Tibial nerve (tissue), 4 donors: Measurements from ENCODE around the gene WDR75. TPM values are rescaled to one million over a fixed set of nuclear protein-coding genes. Genes with fewer than 3 reads are reported as not detected.

Experiments used
- DNase-seq, 2 donors: peaks; one replicate each; pipeline ENCODE4 v3.0.0-alpha.2; 2019; ENCODE audit warnings: low spot score in 2 of 2
- H3K27ac ChIP-seq, 4 donors: fragments of 200-600 bp; sonication (generic) in 3 of 4; one replicate each; pipeline ENCODE4 v1.5.1; 2017 to 2019; ENCODE audit warnings: mild to moderate bottlenecking in 1 of 4
- H3K27me3 ChIP-seq, 2 donors: fragments of 200-600 bp; sonication (generic) in 1 of 2; one replicate each; pipeline versions ENCODE4 v1.5.1 to v1.6.0; 2017 to 2019
- H3K36me3 ChIP-seq, 3 donors: fragments of 200-600 bp; sonication (generic); one replicate each; pipeline ENCODE4 v1.5.1; 2018 to 2019
- H3K4me1 ChIP-seq, 4 donors: fragments of 200-600 bp; sonication (generic) in 3 of 4; one replicate each; pipeline ENCODE4 v1.5.1; 2017 to 2019
- H3K4me3 ChIP-seq, 4 donors: fragments of 200-600 bp; sonication (generic) in 3 of 4; one replicate each; pipeline ENCODE4 v1.5.1; 2017 to 2019; ENCODE audit warnings: mild to moderate bottlenecking in 1 of 4, moderate library complexity in 1 of 4
- H3K9me3 ChIP-seq, 4 donors: fragments of 200-600 bp; sonication (generic) in 3 of 4; one replicate each; pipeline ENCODE4 v1.5.1; 2017 to 2019
- CTCF ChIP-seq, 5 experiments: fragments of 200-600 bp in 3 of 5; fragments of 450-650 bp in 2 of 5; sonication (generic) in 3 of 5; IDR thresholded peaks; one replicate each; pipeline ENCODE4 v1.5.1; 2016 to 2019; ENCODE audit warnings: antibody characterized with exemption in 5 of 5, mild to moderate bottlenecking in 3 of 5, moderate library complexity in 2 of 5
- EP300 ChIP-seq, 2 donors: sonication (generic); formaldehyde crosslinking; IDR thresholded peaks; one replicate each; pipeline ENCODE4 v1.6.1; 2017; ENCODE audit warnings: antibody characterized with exemption in 2 of 2, mild to moderate bottlenecking in 1 of 2
- POLR2A ChIP-seq, 2 donors: fragments of 450-650 bp; IDR thresholded peaks; one replicate each; pipeline ENCODE4 v1.6.1; 2017; ENCODE audit warnings: antibody characterized with exemption in 2 of 2, mild to moderate bottlenecking in 2 of 2, moderate library complexity in 2 of 2
- WGBS, 2 donors: methylation state at CpG; one replicate each; pipeline ENCODE4 v1.1.5; 2018; 5-methylcytosine and 5-hydroxymethylcytosine counted together
- total RNA-seq, 4 donors: library from RNA; depleted of rRNA; stranded (reverse); fragments of >200 nt; gene quantifications; one replicate each; pipeline ENCODE4 v1.1.0, GENCODE V29; 2016

WDR75 gene
- total RNA-seq, 4 donors from 2014 or later, result 24.1 to 46.0 (median 37.5) TPM

GRCh38 chr2:189440644-189440946 is 679 bp upstream of the WDR75 start:
- no peak for TF ChIP-seq CTCF (IDR thresholded peaks at IDR 0.05)
- no peak for TF ChIP-seq EP300 (IDR thresholded peaks at IDR 0.05)
- no peak for TF ChIP-seq POLR2A (IDR thresholded peaks at IDR 0.05)
- Histone ChIP-seq H3K27ac (peak overlapping the region; percentile 88 to 97 (median 93)), H3K36me3 (peaks cover 0 to 6% (median 0%) of the 10 kb centered on the region in 3 donors), H3K4me3 (peak overlapping the region; percentile 68 to 88 (median 70)), H3K4me1 (peaks cover 0 to 38% (median 13%) of the 10 kb centered on the region in 4 donors), H3K9me3 (no peaks in the 10 kb centered on the region), H3K27me3 (no peaks in the 10 kb centered on the region)
- WGBS, 2 donors, result 0 to 1% methylated on average over 8 of the region's 8 CpGs
- DNase-seq, result no peak

- Histone ChIP-seq H3K4me3 (peak overlapping the region; percentile 68 to 88 (median 70)), H3K4me1 (peaks cover 0 to 38% (median 13%) of the 10 kb centered on the region in 4 donors), H3K27ac (peak overlapping the region; percentile 88 to 97 (median 93)), H3K27me3 (no peaks in the 10 kb centered on the region), H3K36me3 (peaks cover 0 to 13% (median 0%) of the 10 kb centered on the region in 3 donors), H3K9me3 (no peaks in the 10 kb centered on the region)
- DNase-seq, result no peak
- TF ChIP-seq CTCF (IDR thresholded peaks at IDR 0.05) (no peak), EP300 (IDR thresholded peaks at IDR 0.05) (no peak), POLR2A (IDR thresholded peaks at IDR 0.05) (no peak)
- 0 to 1% methylated on average over 11 to 12 of the region's 12 CpGs for WGBS, 2 donors
Measured at GRCh38 chr2:189441709-189442074, 418 bp downstream of the WDR75 start.

- DNase-seq, result no peak
- H3K27me3 ChIP-seq, result no peaks in the 10 kb centered on the region
- H3K27ac ChIP-seq, result no peak overlapping the region
- H3K36me3 ChIP-seq, result peaks cover 0 to 14% (median 0%) of the 10 kb centered on the region in 3 donors
- peaks cover 0 to 38% (median 13%) of the 10 kb centered on the region in 4 donors for H3K4me1 ChIP-seq
- WGBS, 2 donors, result 93 to 95% methylated on average over 10 of the region's 10 CpGs
- peak overlapping the region in 2 of 4 donors; percentile 69 to 88 for H3K4me3 ChIP-seq
- no peak for TF ChIP-seq CTCF (IDR thresholded peaks at IDR 0.05)
- no peak for TF ChIP-seq POLR2A (IDR thresholded peaks at IDR 0.05)
- no peak for TF ChIP-seq EP300 (IDR thresholded peaks at IDR 0.05)
- no peaks in the 10 kb centered on the region for H3K9me3 ChIP-seq
Measured at GRCh38 chr2:189442468-189442867, 1.2 kb downstream of the WDR75 start.

- H3K36me3 ChIP-seq, result peaks cover 0 to 29% (median 0%) of the 10 kb centered on the region in 3 donors
- peaks cover 0 to 38% (median 13%) of the 10 kb centered on the region in 4 donors for H3K4me1 ChIP-seq
- H3K4me3 ChIP-seq, result no peak overlapping the region
- WGBS, 2 donors, result 85 to 97% methylated on average over 1 of the region's 1 CpG
- no peaks in the 10 kb centered on the region for H3K9me3 ChIP-seq
- no peak for DNase-seq
- TF ChIP-seq POLR2A (IDR thresholded peaks at IDR 0.05) (no peak), EP300 (IDR thresholded peaks at IDR 0.05) (no peak), CTCF (IDR thresholded peaks at IDR 0.05) (no peak)
- no peak overlapping the region for H3K27ac ChIP-seq
- no peaks in the 10 kb centered on the region for H3K27me3 ChIP-seq
Measured at GRCh38 chr2:189444322-189444721, 3.0 kb downstream of the WDR75 start.

GRCh38 chr2:189446780-189447179 is 5.5 kb downstream of the WDR75 start:
- H3K27ac ChIP-seq, result no peak overlapping the region
- no peaks in the 10 kb centered on the region for H3K27me3 ChIP-seq
- no peak for DNase-seq
- 87 to 96% methylated on average over 2 of the region's 2 CpGs for WGBS, 2 donors
- H3K9me3 ChIP-seq, result no peaks in the 10 kb centered on the region
- no peak overlapping the region for H3K4me3 ChIP-seq
- peaks cover 0 to 51% (median 0%) of the 10 kb centered on the region in 3 donors for H3K36me3 ChIP-seq
- peaks cover 0 to 31% (median 12%) of the 10 kb centered on the region in 4 donors for H3K4me1 ChIP-seq
- TF ChIP-seq EP300 (IDR thresholded peaks at IDR 0.05), result no peak
- no peak for TF ChIP-seq POLR2A (IDR thresholded peaks at IDR 0.05)
- no peak for TF ChIP-seq CTCF (IDR thresholded peaks at IDR 0.05)
